GM12875 (cell line): Measurements from ENCODE around the gene ARHGAP4.

Experiments
- H3K4me3 ChIP-seq: one replicate; pipeline ENCODE4 v1.5.1; 2011; ENCODE audit warnings: low read depth, low read length, control low read depth
- CTCF ChIP-seq: IDR thresholded peaks from 2 replicates; pipeline ENCODE4 v1.5.1; 2011; ENCODE audit warnings: low read depth, mild to moderate bottlenecking, control low read depth, inconsistent platforms, low read length, moderate library complexity, borderline replicate concordance; ENCODE audit not compliant: insufficient read depth

Gene ARHGAP4

GRCh38 chrX:153871946-153872878 is 53.9 kb downstream of the ARHGAP4 start:
- TF ChIP-seq CTCF, result no peak
- H3K4me3 ChIP-seq, result no peak overlapping the region

DNA sequence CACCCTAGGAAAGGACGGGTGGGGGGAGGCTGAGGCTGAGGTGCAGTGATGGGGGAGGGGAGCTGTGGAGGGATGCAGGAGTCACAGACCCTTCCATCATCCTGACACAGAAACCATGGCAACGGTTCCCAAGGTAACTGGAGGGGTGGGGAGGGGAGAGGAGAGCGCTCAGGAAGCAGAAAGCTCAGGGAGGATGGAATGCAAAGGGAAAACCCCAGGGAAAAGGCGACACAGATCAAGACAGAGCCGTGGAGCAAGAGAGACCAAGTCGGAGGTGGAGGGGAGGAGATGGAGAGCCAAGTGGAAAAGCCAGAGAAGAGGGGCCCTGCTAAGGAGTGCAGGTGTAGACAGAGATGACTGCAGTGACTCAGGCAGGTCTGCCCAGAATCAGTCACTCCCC is 54.6 kb downstream of the ARHGAP4 start:
- no peak for TF ChIP-seq CTCF
- H3K4me3 ChIP-seq, result no peak overlapping the region

DNA sequence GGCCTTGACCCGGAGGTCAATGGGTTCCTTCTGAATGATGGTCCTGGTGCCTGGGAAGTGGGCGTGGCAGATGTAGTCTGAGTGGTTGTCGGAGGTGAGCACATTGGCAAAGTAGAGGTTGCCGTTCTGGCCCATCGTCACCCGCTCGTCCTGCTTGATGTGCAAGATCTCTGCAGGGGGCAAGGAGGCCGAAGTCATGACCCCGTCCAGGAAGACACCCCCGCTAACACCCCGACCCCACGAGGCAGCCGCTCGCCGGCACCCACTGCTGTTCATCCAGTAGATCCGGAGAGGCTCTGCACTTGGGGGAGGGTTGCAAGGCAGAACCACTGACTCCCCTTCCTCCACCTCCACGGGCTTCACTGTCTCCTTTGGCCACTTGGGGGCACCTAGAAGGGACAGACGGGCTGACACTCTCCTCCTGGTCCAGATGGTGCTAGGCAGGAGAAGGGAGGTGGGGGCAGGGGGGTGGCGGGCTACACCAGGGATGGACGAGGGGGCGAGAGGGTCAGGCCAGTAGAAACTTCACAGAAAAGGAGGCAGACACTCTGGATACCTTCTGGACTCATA is 55.2 kb downstream of the ARHGAP4 start:
- H3K4me3 ChIP-seq, result no peak overlapping the region
- no peak for TF ChIP-seq CTCF

DNA sequence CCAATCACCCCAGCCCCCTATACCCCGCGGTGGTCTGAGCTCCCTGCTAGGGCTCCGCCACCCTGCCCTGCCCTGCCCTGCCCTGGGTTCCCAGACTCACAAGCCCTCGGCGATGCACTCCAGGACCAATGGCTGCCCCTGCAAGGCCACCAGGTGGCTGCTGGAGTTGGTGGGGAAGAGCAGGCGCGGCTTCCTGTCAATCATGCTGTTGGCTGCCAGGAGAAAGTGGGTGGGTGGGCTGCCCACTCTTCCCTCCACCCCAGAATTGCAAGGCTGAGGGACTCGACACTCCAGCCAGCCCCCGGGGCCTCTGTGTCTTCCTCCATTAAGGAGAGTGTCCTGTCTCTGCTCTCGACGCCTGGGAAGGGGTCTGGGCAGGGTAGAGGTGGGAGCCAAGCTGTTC is 55.8 kb downstream of the ARHGAP4 start:
- H3K4me3 ChIP-seq, result no peak overlapping the region
- TF ChIP-seq CTCF, result no peak

DNA sequence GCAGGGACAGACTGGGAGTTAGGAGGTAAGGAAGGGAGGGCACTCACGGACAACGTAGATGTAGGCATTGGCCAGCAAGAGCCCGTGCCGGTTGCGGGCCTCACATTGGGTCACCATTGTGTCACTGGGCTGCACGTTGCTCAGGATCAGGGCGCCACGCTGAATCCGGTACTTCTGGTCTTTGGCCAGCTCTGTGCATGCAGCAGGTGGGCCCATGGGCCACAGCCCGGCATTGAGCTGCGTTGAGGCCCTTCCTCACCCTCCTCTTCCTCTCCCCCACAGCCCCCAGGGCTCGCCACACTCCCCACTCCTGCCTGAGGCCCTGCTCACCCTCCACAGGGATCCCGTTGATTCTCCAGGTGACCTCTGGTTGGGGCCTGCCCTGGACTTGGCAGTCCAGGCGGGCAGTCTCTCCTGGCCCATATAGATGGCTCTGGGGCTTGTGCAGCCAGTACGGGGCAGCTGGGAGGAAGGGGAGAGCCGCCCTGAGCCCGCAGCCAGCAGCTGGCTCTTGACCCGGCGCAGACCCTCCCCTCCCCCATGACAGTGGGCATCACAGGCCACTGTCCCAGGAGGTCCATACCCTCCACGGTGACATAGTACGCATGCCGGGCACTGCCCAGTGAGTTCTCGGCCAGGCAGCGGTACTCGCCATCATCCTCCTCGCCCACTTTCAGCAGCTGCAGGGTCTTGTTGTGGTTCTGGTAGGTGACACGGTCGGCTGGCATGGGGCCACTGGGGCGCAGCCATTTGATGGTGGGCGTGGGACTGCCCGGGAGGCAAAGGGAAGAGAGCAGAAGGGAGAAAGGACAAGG is 56.4 kb downstream of the ARHGAP4 start:
- no peak for TF ChIP-seq CTCF
- H3K4me3 ChIP-seq, result no peak overlapping the region

DNA sequence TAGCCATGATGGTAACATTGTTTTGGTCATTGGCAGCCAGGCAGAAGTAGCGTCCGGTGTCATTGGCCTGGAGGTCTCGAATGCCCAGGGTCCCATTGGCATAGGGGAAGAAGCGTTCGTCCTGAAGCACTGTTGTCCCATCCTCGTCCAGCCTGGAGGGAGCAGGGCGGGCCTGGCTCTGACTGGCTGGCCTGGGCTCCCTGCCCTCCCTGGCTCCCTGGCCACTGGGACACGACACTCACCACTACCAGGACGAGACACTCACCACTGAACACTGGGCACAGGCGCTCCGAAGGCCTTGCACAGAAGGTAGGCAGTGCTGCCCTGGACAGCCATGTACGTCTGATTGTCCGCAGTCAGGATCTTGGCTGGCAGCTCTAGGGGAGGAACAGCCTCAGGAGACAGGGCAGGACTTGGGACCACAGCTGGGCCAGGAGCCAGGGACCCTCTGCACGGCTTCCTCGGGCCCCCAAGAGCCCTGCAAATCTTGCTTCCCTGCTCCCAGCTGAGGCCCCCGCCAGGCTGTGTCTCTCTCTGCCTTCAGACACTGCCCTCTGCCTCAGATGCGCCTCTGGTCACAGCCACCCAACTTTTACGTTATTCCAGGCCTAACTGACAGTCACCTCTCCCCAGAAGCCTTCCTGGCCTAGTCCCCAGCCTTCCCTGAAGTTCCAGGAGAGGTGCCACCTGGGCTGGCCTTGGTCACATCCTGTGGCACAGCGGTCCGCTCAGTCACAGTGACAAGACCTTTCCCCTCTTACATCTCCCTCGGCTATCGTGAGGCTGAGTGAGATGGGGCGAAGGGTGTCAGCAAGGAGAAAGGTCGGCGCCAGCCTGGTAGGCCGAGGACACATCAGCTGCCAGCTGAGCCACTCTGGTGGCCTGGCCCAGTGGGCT is 57.2 kb downstream of the ARHGAP4 start:
- no peak overlapping the region for H3K4me3 ChIP-seq
- no peak for TF ChIP-seq CTCF
